HUES48 (cell line): ENCODE results near the gene PCED1A.

ENCODE experiments used
- H3K27ac ChIP-seq: one replicate; pipeline ENCODE4 v1.7.0; 2013; ENCODE audit warnings: low read depth, low read length, inconsistent platforms
- H3K27me3 ChIP-seq: 2 replicates; pipeline ENCODE4 v1.6.1; 2013; ENCODE audit warnings: mild to moderate bottlenecking, low read length; ENCODE audit not compliant: control insufficient read depth, insufficient read depth
- H3K36me3 ChIP-seq: 2 replicates; pipeline ENCODE4 v1.6.1; 2013; ENCODE audit warnings: low read length; ENCODE audit not compliant: control insufficient read depth, insufficient read depth
- H3K4me1 ChIP-seq: 2 replicates; pipeline ENCODE4 v1.6.1; 2013; ENCODE audit warnings: mild to moderate bottlenecking, low read length; ENCODE audit not compliant: control insufficient read depth, insufficient read depth
- H3K4me3 ChIP-seq: 2 replicates; pipeline ENCODE4 v1.5.1; 2013; ENCODE audit warnings: mild to moderate bottlenecking, low read depth, low read length
- H3K9ac ChIP-seq: 2 replicates; pipeline ENCODE4 v1.6.1; 2013; ENCODE audit warnings: mild to moderate bottlenecking, low read depth, low read length, moderate library complexity
- H3K9me3 ChIP-seq: 2 replicates; pipeline ENCODE4 v1.6.1; 2013; ENCODE audit warnings: low read length; ENCODE audit not compliant: control insufficient read depth, insufficient read depth

The PCED1A gene

DNA sequence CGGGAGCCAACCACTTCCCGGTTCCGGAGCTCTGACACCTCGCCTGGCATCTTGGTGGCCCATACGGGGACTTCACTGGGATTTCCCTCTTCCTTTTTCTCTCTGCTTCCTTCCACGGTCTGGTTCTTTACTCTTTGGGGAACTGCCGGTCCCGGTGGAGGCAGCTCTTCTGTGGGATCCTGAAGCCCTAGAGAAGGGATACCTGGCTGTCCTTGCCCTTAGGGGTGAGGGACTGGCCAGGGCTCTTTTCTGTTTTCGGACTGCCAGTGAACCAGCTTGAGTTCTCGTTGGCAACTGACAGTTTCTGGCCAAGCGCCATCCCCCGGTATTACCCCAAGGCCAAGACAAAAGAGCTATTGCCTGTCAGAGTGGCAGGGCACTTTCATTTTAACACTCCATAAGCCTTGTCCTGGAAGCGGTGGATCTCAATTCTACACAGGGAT is 39.1 kb downstream of the PCED1A start:
- Histone ChIP-seq H3K9me3 (no peaks in the 10 kb centered on the region), H3K9ac (no peak overlapping the region), H3K4me1 (peaks cover 19% of the 10 kb centered on the region; the same call in 1 of the 2 replicates), H3K27me3 (peaks cover 68% of the 10 kb centered on the region), H3K36me3 (peaks cover 20% of the 10 kb centered on the region), H3K4me3 (peak overlapping the region; percentile 96), H3K27ac (no peak overlapping the region)

DNA sequence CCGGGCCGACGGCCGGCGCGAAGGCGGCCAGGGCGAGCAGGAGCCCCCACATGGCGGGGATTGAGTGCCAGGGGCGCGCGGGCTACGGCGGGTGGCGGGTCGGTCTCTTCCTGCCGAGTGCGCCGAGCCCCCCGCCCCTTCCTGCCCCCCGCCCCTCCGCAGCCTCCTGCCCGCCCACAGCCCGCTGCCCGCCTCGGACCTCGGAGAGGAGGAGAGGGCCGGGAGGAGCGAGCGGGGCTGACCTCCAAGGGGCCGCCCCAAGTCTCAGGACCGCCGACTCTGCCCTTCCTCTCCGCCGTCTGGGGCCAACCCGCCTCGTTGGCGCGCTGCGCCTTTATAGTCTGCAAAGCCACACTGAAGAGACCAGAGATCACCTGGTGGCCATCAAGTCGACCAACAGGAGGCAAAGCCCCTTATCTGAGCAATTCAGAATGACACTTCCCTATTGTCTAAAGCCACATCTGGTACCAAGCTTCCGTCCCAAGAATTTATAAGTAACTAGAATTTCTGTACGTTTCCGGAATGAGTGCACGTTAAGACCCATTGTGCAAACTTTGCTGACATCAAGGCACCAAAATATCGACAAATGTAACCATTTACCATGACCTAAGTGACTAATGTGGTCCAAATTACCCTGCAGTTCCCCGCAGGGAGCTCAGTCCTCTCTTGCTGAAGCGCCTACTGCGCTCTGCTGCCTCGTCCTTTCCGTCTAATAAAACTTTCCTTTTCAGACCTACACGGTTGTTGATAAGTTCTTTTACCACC is 39.8 kb downstream of the PCED1A start, which contains the start of gene CPXM1:
Gene CPXM1, minus strand, starts transcription at position 107 of the 765 bp plus-strand sequence. Its CDS starts 55 bp downstream, at position 52.
- Histone ChIP-seq H3K9ac (peak within 1 kb of the TSS; percentile 37), H3K36me3 (peaks cover 26% of the 10 kb centered on the region), H3K9me3 (no peaks in the 10 kb centered on the region), H3K27ac (peak within 1 kb of the TSS; percentile 36), H3K27me3 (peaks cover 62% of the 10 kb centered on the region), H3K4me1 (peaks cover 13% of the 10 kb centered on the region; the same call in 1 of the 2 replicates), H3K4me3 (peak within 1 kb of the TSS; percentile 96)

DNA sequence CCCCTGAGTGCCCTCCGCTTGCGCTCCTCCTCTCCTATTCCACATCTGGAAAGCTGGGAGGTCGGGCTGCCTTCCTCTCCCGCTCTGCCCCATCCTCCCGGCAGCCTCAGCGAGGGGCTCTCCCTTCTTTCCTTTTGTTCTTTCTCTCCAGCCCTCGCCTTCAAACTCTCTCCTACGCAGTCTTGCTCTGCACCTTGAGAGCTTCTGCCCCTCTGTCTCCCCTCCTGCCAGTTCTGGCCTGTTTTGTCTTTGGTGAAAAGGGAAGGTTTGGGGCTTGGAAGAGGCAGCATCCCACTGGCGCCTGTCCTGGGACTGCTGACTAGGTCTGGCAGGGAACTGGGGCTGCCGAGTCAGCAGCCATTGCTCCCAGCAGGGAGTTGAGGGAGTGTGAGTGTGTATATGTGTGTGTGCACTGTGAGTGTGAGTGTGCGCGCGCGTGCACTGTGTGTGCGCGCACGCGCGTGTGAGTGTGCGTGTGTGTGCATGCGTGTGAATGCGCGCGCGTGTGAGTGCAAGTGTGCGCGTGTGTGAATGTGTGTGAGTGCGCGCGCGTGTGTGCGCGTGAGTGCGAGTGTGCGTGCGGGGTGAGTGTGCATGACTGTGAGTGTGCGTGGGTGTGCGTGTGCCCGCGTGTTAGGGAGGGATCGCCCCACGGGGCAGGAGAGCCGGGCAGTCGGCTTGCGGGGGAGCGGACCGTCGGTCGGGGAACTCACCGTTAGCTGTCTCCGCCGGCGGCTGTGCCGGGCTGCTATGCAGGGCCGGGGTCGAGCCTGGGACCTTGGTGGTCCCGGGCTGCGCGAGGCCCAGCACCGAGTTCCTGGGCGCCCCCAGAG is 40.6 kb downstream of the PCED1A start:
- Histone ChIP-seq H3K9me3 (no peaks in the 10 kb centered on the region), H3K36me3 (peaks cover 34% of the 10 kb centered on the region), H3K9ac (peak overlapping the region; percentile 37), H3K27me3 (peaks cover 54% of the 10 kb centered on the region), H3K27ac (peak overlapping the region; percentile 36), H3K4me1 (peaks cover 13% of the 10 kb centered on the region; the same call in 1 of the 2 replicates), H3K4me3 (peak overlapping the region; percentile 96)

GRCh38 chr20:2799271-2799670 is 41.2 kb downstream of the PCED1A start:
- H3K9ac ChIP-seq: no peak overlapping the region
- H3K4me3 ChIP-seq: peak overlapping the region; percentile 96
- H3K4me1 ChIP-seq: peaks cover 13% of the 10 kb centered on the region; the same call in 1 of the 2 replicates
- H3K9me3 ChIP-seq: no peaks in the 10 kb centered on the region
- peaks cover 40% of the 10 kb centered on the region for H3K36me3 ChIP-seq
- no peak overlapping the region for H3K27ac ChIP-seq
- peaks cover 47% of the 10 kb centered on the region for H3K27me3 ChIP-seq

DNA sequence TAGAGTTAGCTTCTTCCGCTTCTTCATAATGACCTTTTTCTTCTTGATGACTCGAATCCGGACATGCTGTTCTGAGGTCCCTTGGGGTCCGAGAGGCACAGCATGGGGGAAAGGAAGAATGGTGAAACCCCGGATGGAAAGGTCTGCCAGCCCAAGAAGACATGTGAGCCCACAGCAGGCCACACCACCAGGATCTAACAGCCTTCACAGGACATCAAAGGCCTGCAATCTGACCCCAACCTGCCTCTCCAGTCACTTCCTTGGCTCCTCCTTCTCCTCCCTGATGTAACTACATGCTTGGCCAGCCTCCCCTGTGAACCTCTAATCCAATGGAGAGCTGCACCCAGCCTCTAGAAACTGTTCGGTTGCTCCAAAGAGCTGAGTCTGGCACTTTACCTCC is 41.6 kb downstream of the PCED1A start:
- H3K9ac ChIP-seq: no peak overlapping the region
- H3K27me3 ChIP-seq: peaks cover 43% of the 10 kb centered on the region
- no peaks in the 10 kb centered on the region for H3K9me3 ChIP-seq
- H3K27ac ChIP-seq: peak overlapping the region; percentile 2
- peaks cover 40% of the 10 kb centered on the region for H3K36me3 ChIP-seq
- peaks cover 13% of the 10 kb centered on the region; the same call in 1 of the 2 replicates for H3K4me1 ChIP-seq
- H3K4me3 ChIP-seq: peak overlapping the region; percentile 96; the same call in 1 of the 2 replicates

DNA sequence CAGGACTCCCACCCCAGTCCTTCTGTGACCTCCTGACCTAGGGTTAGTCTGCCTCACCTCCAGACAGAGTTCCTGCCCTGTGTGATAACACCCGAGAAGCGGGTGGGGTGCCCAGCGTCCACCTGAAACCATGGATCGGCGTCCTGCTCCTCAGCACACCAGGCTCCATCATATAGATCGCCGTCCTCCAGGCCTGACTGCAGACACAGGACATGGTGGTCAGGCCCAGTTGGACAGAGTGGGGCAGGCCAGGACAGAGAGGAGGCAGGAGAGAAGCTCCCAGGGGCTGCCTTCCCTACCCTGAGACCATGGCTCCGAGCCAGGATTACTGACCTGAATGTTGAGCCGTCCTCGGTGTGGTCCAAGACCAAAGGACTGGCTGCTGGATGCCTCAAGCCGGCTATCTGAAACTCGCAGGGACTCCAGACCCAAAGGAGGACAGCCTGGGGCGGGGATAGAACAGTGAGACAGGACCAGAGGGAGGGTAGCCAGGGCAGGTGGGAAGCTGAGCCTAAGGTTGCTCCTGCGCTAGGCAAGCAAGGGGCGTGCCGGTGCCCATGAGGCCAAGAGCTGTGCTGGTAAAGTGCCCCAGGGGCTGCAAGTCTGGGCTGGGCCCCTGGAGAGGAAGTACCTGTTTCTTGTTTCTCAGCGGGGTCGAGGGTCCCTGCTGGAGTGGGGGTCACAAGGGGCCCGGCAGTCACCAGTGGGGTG is 42.2 kb downstream of the PCED1A start:
- Histone ChIP-seq H3K9me3 (no peaks in the 10 kb centered on the region), H3K4me3 (no peak overlapping the region), H3K9ac (no peak overlapping the region), H3K27me3 (peaks cover 37% of the 10 kb centered on the region), H3K27ac (peak overlapping the region; percentile 2), H3K4me1 (peaks cover 13% of the 10 kb centered on the region; the same call in 1 of the 2 replicates), H3K36me3 (peaks cover 40% of the 10 kb centered on the region)

- Histone ChIP-seq H3K27me3 (peaks cover 28% of the 10 kb centered on the region), H3K4me3 (no peak overlapping the region), H3K4me1 (peaks cover 13% of the 10 kb centered on the region; the same call in 1 of the 2 replicates), H3K9me3 (no peaks in the 10 kb centered on the region), H3K9ac (no peak overlapping the region), H3K36me3 (peaks cover 40% of the 10 kb centered on the region), H3K27ac (no peak overlapping the region)
Measured at GRCh38 chr20:2797136-2797983, 43.1 kb downstream of the PCED1A start.

- Histone ChIP-seq H3K4me1 (peaks cover 9% of the 10 kb centered on the region; the same call in 1 of the 2 replicates), H3K9me3 (no peaks in the 10 kb centered on the region), H3K27me3 (peaks cover 16% of the 10 kb centered on the region), H3K27ac (no peak overlapping the region), H3K9ac (no peak overlapping the region), H3K4me3 (no peak overlapping the region), H3K36me3 (peaks cover 40% of the 10 kb centered on the region)
Measured at GRCh38 chr20:2796011-2796660, 44.3 kb downstream of the PCED1A start.

DNA sequence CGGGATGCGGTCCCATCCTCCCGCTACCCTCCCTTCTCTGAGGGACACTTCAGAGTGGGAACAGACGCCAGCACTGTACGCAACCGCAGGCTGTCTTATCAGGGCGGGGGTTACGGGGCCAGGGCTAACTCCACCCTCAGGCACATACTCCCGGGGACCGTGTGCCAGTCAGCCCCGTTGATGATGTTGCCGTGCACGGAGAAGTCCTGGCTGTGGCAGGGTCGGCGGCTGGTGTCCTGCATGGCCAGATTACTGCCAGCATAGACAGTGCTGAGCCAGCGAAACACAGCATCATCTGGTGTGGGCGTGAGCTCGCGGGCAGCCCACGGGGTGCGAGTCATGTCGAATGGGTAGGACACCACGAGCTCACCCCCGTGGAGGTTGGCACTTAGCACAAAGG is 45.0 kb downstream of the PCED1A start:
- H3K4me1 ChIP-seq: peaks cover 5% of the 10 kb centered on the region; the same call in 1 of the 2 replicates
- H3K27ac ChIP-seq: no peak overlapping the region
- H3K27me3 ChIP-seq: 0 out of 2 replicates have a peak, but pooled peaks cover 10% of the 10 kb centered on the region
- H3K36me3 ChIP-seq: peaks cover 40% of the 10 kb centered on the region
- H3K4me3 ChIP-seq: no peak overlapping the region
- H3K9ac ChIP-seq: no peak overlapping the region
- no peaks in the 10 kb centered on the region for H3K9me3 ChIP-seq
